ENCODE results near the gene RAD51B. TPM values are rescaled to one million over a fixed set of nuclear protein-coding genes. Genes with fewer than 3 reads are reported as not detected.
A peak's percentile ranks its signal among the peaks of the same experiment; 100 is the strongest.

RAD51B gene
- total RNA-seq, 2 donors from 2014 or later: 22.8 to 33.8 TPM

DNA sequence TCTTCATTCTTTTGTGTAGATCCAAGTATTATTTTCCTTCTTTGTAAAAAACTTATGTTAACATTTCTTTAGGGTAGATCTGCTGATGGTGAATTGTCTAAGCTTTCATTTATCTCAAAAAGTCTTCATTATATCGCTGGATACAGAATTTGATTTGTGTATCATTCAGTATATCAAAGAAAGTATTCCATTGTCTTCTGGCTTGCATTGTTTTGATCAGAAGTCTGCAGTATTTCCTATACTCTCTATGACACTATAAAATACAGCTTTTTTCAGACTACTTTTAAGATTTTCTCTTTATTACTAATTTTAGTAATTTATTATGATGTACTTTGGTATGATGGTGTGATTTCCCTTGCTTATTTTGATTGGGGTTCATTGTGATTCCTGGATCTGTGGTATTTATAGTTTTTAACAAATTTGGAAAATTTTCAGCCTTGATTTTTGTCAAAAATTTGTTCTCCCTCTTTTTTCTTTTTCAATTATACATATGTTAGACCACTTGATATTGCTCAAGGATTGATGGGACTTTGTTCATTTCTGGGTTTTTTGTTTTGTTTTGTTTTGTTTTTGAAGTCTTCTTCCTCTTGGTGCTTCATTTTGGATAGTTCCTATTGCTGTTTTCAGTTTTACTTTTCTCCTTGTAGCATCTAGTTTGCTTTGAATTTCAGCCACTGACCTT lies 796.8 kb downstream of the RAD51B start:
- H3K9ac ChIP-seq (ENCODE audit: extremely low read depth, low read length, poor library complexity, severe bottlenecking): no peak overlapping the region
- Mint-ChIP-seq H3K27me3 (ENCODE audit: insufficient read depth) (no peaks in the 10 kb centered on the region), H3K4me1 (peaks cover 9% of the 10 kb centered on the region), H3K9me3 (peaks cover 43% of the 10 kb centered on the region), H3K36me3 (ENCODE audit: low read depth) (peaks cover 10% of the 10 kb centered on the region), H3K27ac (no peak overlapping the region), H3K4me3 (no peak overlapping the region)
- no peak for DNase-seq
- H3K4me3 ChIP-seq (ENCODE audit: low read length): no peak overlapping the region
- H3K4me1 ChIP-seq (ENCODE audit: control insufficient read depth, insufficient read depth, low read length): peaks cover 4% of the 10 kb centered on the region
- 89% methylated on average over 1 of the region's 1 CpG; no CpG with 5 or more reads in 1 of the 2 experiments for WGBS, 2 experiments (ENCODE audit: insufficient coverage in 1 of 2, insufficient read length in 1 of 2)
- no peak overlapping the region for H3K27ac ChIP-seq (ENCODE audit: low read depth, low read length)
- peaks cover 49% of the 10 kb centered on the region for H3K9me3 ChIP-seq (ENCODE audit: control insufficient read depth, low read length)
- no peaks in the 10 kb centered on the region for H3K36me3 ChIP-seq (ENCODE audit: control insufficient read depth, insufficient read depth, low read length)
- no peaks in the 10 kb centered on the region for H3K27me3 ChIP-seq (ENCODE audit: control insufficient read depth, insufficient read depth, low read length, poor library complexity, severe bottlenecking)
- TF ChIP-seq, protein P1, sequence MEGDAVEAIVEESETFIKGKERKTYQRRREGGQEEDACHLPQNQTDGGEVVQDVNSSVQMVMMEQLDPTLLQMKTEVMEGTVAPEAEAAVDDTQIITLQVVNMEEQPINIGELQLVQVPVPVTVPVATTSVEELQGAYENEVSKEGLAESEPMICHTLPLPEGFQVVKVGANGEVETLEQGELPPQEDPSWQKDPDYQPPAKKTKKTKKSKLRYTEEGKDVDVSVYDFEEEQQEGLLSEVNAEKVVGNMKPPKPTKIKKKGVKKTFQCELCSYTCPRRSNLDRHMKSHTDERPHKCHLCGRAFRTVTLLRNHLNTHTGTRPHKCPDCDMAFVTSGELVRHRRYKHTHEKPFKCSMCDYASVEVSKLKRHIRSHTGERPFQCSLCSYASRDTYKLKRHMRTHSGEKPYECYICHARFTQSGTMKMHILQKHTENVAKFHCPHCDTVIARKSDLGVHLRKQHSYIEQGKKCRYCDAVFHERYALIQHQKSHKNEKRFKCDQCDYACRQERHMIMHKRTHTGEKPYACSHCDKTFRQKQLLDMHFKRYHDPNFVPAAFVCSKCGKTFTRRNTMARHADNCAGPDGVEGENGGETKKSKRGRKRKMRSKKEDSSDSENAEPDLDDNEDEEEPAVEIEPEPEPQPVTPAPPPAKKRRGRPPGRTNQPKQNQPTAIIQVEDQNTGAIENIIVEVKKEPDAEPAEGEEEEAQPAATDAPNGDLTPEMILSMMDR (conservative IDR thresholded peaks at IDR 0.05): no peak

DNA sequence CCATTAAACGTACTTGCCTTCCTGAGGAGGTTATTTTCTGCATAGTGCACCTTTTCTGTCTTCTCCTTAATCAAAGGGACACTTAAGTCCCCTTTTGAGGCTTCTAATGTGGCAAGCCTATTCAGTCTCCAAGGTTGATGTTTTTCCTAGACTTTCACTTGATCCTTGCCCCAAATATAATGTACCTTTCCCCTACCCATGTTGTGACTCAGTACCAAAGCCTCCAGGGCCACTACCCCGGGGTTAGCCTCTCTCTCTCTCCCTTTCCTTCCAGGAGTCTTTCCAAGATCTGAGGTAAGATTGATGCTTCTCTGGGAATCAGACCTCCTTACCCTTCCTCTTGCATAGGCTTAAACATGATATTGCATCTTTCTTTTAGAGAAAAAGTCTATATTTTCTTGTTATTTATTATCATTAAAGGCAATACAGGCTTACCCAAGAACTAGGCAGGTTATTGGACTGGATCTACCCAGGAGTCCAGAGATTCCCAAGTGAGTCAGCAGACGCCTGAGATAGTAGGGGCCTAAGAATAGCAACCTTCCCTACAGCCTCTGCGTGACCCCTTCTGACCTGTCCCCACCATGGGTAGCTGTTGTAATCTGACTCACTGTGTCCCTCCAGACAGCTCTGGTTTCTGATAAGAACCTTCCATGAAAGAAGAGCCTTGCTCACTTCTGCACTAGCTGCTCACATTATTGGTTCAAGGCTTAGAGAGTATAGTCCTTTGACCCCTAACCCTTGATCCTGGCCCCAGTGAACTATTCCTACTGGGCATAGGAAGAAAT lies 800.4 kb downstream of the RAD51B start:
- peaks cover 4% of the 10 kb centered on the region for H3K4me1 ChIP-seq (ENCODE audit: control insufficient read depth, insufficient read depth, low read length)
- H3K27me3 ChIP-seq (ENCODE audit: control insufficient read depth, insufficient read depth, low read length, poor library complexity, severe bottlenecking): no peaks in the 10 kb centered on the region
- Mint-ChIP-seq H3K4me3 (no peak overlapping the region), H3K4me1 (peaks cover 5% of the 10 kb centered on the region), H3K27me3 (ENCODE audit: insufficient read depth) (no peaks in the 10 kb centered on the region), H3K27ac (no peak overlapping the region), H3K9me3 (peaks cover 29% of the 10 kb centered on the region), H3K36me3 (ENCODE audit: low read depth) (peaks cover 7% of the 10 kb centered on the region)
- peaks cover 35% of the 10 kb centered on the region for H3K9me3 ChIP-seq (ENCODE audit: control insufficient read depth, low read length)
- no peak overlapping the region for H3K27ac ChIP-seq (ENCODE audit: low read depth, low read length)
- H3K36me3 ChIP-seq (ENCODE audit: control insufficient read depth, insufficient read depth, low read length): no peaks in the 10 kb centered on the region
- no peak overlapping the region for H3K4me3 ChIP-seq (ENCODE audit: low read length)
- peak; percentile 22 for DNase-seq
- no peak overlapping the region for H3K9ac ChIP-seq (ENCODE audit: extremely low read depth, low read length, poor library complexity, severe bottlenecking)
- TF ChIP-seq, protein P1 (conservative IDR thresholded peaks at IDR 0.05): no peak
- WGBS, 2 experiments (ENCODE audit: insufficient coverage in 1 of 2, insufficient read length in 1 of 2): 67 to 89% methylated on average over 1 to 3 of the region's 4 CpGs

DNA sequence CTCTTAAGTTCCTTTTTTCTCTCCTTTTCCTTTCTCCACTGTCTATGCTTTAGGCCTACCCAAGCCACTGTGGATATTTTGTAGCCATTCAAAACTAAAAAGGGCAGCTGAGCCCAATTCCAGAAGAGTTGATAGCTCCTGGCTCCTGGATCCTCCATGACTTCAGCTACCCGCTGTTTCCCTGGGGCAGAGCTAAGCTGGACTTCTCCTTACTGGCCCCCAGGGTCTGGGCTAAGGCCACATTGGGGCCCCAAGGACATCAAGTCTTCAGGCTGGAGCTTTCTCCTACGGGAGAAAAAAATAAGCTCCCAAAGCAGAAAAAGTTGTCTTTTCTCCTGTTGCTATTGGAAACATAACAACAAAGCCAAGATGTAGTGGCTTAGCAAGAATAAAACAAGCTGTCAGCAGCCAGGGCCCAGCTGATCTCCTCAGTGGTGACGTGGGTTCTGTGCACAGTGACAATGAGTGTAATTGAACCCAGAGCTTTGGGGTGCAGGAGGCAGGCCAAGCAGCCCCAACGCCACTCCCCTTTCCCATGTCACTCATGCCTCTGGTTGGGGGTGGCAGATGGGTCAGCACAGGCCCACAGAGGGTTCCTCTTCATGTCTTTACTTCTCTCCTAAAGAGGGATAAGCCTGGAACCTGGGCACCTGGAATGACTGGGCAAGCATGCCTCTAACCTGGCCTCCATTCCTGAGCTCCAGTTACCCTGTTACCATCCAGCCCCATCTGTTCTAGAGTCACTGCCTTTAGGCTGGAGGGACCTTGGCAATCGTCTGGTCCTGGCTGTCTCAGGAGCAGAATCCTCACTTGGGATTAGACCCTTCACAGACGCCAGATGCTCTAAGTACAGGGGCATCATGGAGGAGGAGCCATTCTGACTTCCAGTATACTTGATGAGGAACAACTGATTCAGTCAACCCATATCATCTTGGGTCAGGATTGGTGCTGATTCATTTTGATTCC lies 802.1 kb downstream of the RAD51B start:
- Mint-ChIP-seq H3K9me3 (peaks cover 22% of the 10 kb centered on the region), H3K4me1 (peaks cover 5% of the 10 kb centered on the region), H3K27me3 (ENCODE audit: insufficient read depth) (peaks cover 2% of the 10 kb centered on the region), H3K4me3 (no peak overlapping the region), H3K36me3 (ENCODE audit: low read depth) (peaks cover 3% of the 10 kb centered on the region), H3K27ac (no peak overlapping the region)
- WGBS, 2 experiments (ENCODE audit: insufficient coverage in 1 of 2, insufficient read length in 1 of 2): 79 to 81% methylated on average over 5 to 6 of the region's 6 CpGs
- TF ChIP-seq, protein P1 (conservative IDR thresholded peaks at IDR 0.05): no peak
- DNase-seq: peak; percentile 15
- H3K27me3 ChIP-seq (ENCODE audit: control insufficient read depth, insufficient read depth, low read length, poor library complexity, severe bottlenecking): no peaks in the 10 kb centered on the region
- H3K4me3 ChIP-seq (ENCODE audit: low read length): no peak overlapping the region
- H3K4me1 ChIP-seq (ENCODE audit: control insufficient read depth, insufficient read depth, low read length): peaks cover 4% of the 10 kb centered on the region
- H3K9me3 ChIP-seq (ENCODE audit: control insufficient read depth, low read length): peaks cover 21% of the 10 kb centered on the region
- H3K27ac ChIP-seq (ENCODE audit: low read depth, low read length): no peak overlapping the region
- no peak overlapping the region for H3K9ac ChIP-seq (ENCODE audit: extremely low read depth, low read length, poor library complexity, severe bottlenecking)
- H3K36me3 ChIP-seq (ENCODE audit: control insufficient read depth, insufficient read depth, low read length): no peaks in the 10 kb centered on the region

All from endodermal cell (in vitro differentiated cells).